ENCODE data around the gene KRT71. TPM values are rescaled to one million over a fixed set of nuclear protein-coding genes. Genes with fewer than 3 reads are reported as not detected.

The KRT71 gene
- total and polyA plus RNA-seq, 5 experiments from 2014 or later = not detected

DNA sequence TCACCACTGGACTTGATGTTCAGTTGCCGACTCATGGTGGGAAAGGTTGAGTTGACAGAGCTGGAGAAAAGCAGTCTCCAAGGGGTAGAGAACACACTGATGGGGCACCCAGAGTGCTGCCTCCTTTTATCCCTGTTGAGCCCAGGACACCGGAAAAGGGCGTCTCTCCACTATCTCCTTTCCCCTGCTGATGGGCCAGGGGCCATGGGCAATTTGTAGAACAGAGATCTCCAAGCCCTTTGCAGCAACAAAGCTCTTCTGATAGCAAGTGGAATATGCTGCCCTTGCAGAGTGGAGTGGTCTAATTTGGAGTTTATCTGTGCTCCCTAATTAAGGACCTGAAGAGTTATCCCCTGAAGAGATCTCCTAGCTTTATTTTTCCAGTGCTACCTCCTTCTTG, 20.8 kb upstream of the KRT71 start, which contains the start of gene KRT74:
Gene KRT74 (minus strand): TSS at position 101 of the 400 bp plus-strand sequence. CDS start 66 bp downstream, at position 35.
- DNase-seq (no peak), ATAC-seq (no peak)
- POLR2A ChIA-PET = no interaction called here
- H3K4me1 Mint-ChIP-seq = peaks cover 0 to 18% (median 4%) of the 10 kb centered on the region in 4 donors
- no peaks in the 10 kb centered on the region for H3K36me3 Mint-ChIP-seq
- no peak within 1 kb of the TSS for H3K4me3 Mint-ChIP-seq
- peaks cover 0 to 1% (median 0%) of the 10 kb centered on the region in 9 donors for H3K9me3 Mint-ChIP-seq
- peaks cover 0 to 24% (median 2%) of the 10 kb centered on the region in 5 donors for H3K27me3 Mint-ChIP-seq
- peak within 1 kb of the TSS in 1 of 10 donors; percentile 14 for H3K27ac Mint-ChIP-seq

DNA sequence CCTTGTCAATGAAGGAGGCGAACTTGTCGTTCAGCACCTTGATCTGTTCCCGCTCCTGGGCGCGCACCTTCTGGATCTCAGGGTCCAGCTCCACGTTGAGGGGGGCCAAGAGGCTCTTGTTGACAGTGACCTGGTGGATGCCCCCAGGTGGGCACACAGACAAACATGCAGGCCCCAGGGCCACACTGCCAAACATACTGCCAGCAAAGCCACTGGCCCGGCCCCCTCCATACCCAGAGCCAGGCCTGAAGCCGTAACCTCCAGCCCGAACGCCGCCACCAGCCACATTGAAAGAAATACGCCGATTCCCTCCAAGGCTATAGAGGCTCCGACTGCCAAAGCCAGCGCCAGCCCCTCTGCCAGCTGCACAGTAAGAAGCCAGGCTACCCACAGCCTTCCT, 20.4 kb upstream of the KRT71 start:
- POLR2A ChIA-PET = no interaction called here
- no peak for ATAC-seq
- H3K4me1 Mint-ChIP-seq = peaks cover 0 to 18% (median 4%) of the 10 kb centered on the region in 4 donors
- peaks cover 0 to 1% (median 0%) of the 10 kb centered on the region in 9 donors for H3K9me3 Mint-ChIP-seq
- no peaks in the 10 kb centered on the region for H3K36me3 Mint-ChIP-seq
- no peak for DNase-seq
- H3K27ac Mint-ChIP-seq = no peak overlapping the region
- peaks cover 0 to 28% (median 2%) of the 10 kb centered on the region in 5 donors for H3K27me3 Mint-ChIP-seq
- H3K4me3 Mint-ChIP-seq = no peak overlapping the region

DNA sequence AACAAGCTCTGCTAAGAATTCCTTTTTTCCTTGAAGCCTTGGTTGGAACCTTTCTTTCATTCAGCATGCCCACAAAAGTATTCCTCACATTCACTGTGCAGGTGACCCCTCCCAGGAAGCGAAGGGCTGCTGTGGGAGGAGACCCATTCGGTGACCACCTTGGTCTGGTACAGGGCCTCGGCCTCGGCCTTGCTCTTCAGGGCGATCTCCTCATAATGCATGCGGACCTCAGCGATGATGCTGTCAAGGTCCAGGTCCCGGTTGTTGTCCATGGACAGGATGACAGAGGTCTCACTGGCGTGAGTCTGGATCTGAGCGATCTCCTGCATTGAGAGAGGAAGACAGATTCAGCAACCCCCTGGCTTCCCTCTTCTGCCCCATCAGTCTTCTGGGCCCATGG, 17.6 kb upstream of the KRT71 start:
- H3K9me3 Mint-ChIP-seq = peaks cover 0 to 1% (median 0%) of the 10 kb centered on the region in 9 donors
- no peak overlapping the region for H3K27ac Mint-ChIP-seq
- peaks cover 2 to 43% (median 10%) of the 10 kb centered on the region in 5 donors for H3K27me3 Mint-ChIP-seq
- H3K4me3 Mint-ChIP-seq = no peak overlapping the region
- H3K36me3 Mint-ChIP-seq = no peaks in the 10 kb centered on the region
- ATAC-seq (no peak), DNase-seq (no peak)
- POLR2A ChIA-PET = no interaction called here
- H3K4me1 Mint-ChIP-seq = peaks cover 0 to 25% (median 6%) of the 10 kb centered on the region in 4 donors

DNA sequence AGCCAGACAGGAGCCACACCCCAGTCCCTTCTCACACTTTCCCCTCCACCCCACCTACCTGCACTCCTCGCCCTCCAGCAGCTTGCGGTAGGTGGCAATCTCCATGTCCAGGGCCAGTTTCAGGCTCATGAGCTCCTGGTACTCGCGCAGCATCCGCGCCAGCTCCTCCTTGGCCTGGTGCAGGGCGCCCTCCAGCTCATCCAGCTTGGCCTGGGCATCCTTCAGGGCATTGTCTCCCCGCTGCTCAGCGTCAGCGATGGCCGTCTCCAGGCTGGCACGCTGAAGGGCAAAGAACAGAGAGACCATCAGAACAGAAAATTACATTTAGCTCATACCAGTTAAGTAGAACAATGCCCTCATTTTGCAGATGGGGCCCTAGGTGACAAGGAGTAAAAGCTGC, 15.2 kb upstream of the KRT71 start:
- no peak for ATAC-seq
- no peaks in the 10 kb centered on the region for H3K36me3 Mint-ChIP-seq

DNA sequence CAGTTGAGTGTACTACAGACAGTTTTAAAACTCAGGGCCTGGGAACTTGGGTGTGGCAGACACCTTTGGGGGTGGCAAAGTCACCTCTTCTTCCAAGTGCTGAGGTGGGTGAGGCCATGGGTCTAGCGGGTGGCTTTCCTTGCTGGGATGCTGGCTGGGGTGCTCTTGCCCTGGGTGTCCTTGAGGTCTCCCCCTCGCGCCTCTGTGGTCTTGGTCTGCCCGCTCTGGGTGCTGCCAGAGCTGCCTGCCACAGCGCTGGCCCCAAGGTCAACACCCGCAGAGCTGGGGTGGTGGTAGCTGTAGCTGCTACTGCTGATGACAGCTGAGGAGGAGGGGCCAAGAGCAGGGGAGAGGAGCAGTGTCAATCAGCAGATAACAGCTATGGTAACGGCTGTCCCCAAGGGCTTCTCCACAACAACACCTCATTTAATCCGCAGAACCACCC, 13.9 kb upstream of the KRT71 start:
- H3K27me3 Mint-ChIP-seq = peaks cover 2 to 36% (median 16%) of the 10 kb centered on the region in 5 donors
- H3K36me3 Mint-ChIP-seq = no peaks in the 10 kb centered on the region
- H3K27ac Mint-ChIP-seq = peak overlapping the region in 4 of 10 donors; percentile 23 to 87 (median 72)
- no peaks in the 10 kb centered on the region for H3K9me3 Mint-ChIP-seq
- peaks cover 0 to 14% (median 2%) of the 10 kb centered on the region in 4 donors for H3K4me1 Mint-ChIP-seq
- H3K4me3 Mint-ChIP-seq = peak overlapping the region in 1 of 10 donors; percentile 58
- POLR2A ChIA-PET = interaction anchor here (0.8 kb wide), 1 partner anchor 8 kb away, joined by 3 read pairs; no protein-coding TSS in a partner anchor
- no peak for ATAC-seq
- peak in 3 of 10 donors; percentile 19 to 72 (median 41) for DNase-seq

More for the DNA sequence above, 15.2 kb upstream of the KRT71 start:
- peak overlapping the region in 1 of 10 donors; percentile 86 for H3K27ac Mint-ChIP-seq
- peaks cover 2 to 46% (median 16%) of the 10 kb centered on the region in 5 donors for H3K27me3 Mint-ChIP-seq
- DNase-seq = no peak
- POLR2A ChIA-PET = no interaction called here
- H3K4me1 Mint-ChIP-seq = peaks cover 0 to 14% (median 2%) of the 10 kb centered on the region in 4 donors
- peaks cover 0 to 1% (median 0%) of the 10 kb centered on the region in 9 donors for H3K9me3 Mint-ChIP-seq
- no peak overlapping the region for H3K4me3 Mint-ChIP-seq

DNA sequence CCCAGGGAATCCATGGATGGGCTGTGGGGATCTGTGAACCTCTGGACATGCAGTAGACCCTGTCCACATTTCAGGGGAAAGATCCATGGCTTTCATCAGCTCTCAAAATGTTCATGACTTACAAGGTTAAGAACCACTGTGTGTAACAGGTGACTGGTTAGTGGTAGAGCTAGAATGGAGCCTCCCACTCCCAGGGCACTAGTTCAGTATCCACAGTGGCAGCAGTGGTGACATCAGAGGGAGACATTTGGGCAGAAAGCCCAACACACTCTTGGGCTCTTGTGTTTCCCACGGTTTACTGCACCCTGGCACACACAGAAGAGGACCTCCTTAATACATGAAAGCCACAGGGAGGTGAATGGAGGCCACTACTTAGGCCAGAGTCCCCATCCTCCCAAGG, 11.6 kb upstream of the KRT71 start:
- no peak for DNase-seq

DNA sequence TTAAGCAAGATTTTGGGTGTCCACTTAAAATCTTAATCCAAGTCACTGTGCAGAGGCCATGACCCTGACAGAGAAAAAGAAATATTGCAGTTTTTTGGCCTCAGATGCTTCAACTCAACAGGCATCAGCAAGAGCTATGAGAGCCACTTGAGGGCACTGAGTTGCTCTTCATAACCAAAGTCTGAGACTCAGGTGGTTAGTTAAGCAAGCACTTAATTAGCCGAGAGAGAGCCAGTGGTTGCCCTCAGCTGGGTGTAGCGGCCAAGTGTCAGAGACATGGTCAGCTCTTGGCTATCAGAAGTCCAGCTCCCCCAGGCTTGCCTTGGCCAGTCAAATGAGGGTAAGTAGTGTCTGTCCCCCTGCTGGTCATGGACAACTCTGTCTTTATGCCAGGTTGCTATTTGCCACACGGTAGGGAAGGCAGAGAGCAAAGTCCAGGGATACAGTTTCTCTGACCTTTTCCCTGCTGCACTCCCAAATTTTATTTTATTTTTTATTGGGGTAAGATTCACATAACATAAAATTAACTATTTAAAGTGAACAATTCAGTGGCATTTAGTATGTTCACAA, 9.0 kb upstream of the KRT71 start:
- POLR2A ChIA-PET = no interaction called here
- Mint-ChIP-seq H3K27me3 (peaks cover 3 to 51% (median 26%) of the 10 kb centered on the region in 5 donors), H3K27ac (no peak overlapping the region)

More for the DNA sequence above, 11.6 kb upstream of the KRT71 start:
- no peak overlapping the region for H3K4me3 Mint-ChIP-seq
- no peaks in the 10 kb centered on the region for H3K36me3 Mint-ChIP-seq
- H3K27me3 Mint-ChIP-seq = peaks cover 3 to 43% (median 23%) of the 10 kb centered on the region in 5 donors
- POLR2A ChIA-PET = no interaction called here
- H3K4me1 Mint-ChIP-seq = peaks cover 0 to 22% (median 5%) of the 10 kb centered on the region in 4 donors
- ATAC-seq = no peak
- H3K27ac Mint-ChIP-seq = peak overlapping the region in 1 of 10 donors; percentile 31
- no peaks in the 10 kb centered on the region for H3K9me3 Mint-ChIP-seq

DNA sequence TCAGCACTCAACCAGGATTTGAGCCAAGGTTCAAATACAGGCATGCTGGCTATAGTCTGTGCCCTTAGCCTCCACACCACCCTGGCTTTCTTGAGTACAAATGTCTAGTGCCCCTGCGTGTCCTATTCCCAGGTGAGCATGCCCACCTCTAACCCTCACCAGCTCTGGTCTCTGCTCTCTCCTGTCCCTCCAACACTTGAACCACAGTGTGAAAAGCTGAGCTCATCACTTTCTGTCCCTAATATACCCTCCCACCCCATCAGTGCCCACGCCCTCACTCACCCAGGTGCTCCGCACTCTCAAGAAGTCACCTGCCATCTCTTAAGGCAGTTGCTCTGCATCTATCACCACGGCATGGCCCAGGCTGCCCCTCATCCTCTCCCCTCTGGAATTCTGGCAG, 7.0 kb upstream of the KRT71 start:
- H3K4me1 Mint-ChIP-seq = peaks cover 0 to 45% (median 6%) of the 10 kb centered on the region in 4 donors
- H3K4me3 Mint-ChIP-seq = no peak overlapping the region
- POLR2A ChIA-PET = no interaction called here

More for the DNA sequence above, 9.0 kb upstream of the KRT71 start:
- no peaks in the 10 kb centered on the region for H3K9me3 Mint-ChIP-seq
- H3K4me3 Mint-ChIP-seq = no peak overlapping the region
- ATAC-seq (no peak), DNase-seq (no peak)
- H3K4me1 Mint-ChIP-seq = peaks cover 0 to 30% (median 6%) of the 10 kb centered on the region in 4 donors
- H3K36me3 Mint-ChIP-seq = no peaks in the 10 kb centered on the region

DNA sequence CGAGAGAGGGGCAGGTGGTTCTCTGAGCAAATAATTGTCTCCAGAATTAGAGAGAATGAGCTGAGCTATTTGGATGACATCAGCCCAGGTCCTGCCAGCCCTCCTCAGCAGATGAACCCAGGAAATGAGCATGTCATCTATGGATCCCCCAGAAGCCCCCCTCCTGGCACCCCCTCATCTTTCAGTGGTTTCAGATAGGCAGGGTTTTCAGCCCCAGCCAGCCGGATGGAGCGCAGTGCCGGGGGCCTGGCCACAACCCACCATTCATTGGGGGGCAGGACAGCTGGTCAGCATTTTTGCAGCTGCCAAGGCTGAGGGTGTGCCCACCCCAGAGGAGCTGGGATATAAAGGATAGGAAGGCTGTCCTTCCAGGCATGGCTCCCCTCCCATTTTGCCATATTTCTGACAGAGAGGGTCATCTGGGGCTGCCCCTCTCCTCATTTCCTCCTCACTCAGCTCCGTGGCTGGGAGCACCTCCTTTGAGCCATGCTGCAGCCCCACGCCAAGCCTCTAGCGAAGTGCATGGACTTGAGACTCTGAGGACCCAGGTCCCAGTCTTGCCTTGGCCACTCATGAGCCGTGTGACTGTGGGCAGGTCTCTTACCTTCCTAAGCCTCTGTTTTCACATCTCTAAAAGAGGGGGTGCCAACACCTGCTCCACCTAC, 6.0 kb upstream of the KRT71 start:
- Mint-ChIP-seq H3K4me3 (peak overlapping the region in 1 of 10 donors; percentile 81), H3K9me3 (no peaks in the 10 kb centered on the region), H3K27ac (peak overlapping the region in 3 of 10 donors; percentile 10 to 91 (median 22)), H3K36me3 (no peaks in the 10 kb centered on the region), H3K4me1 (peaks cover 0 to 47% (median 6%) of the 10 kb centered on the region in 4 donors), H3K27me3 (peaks cover 3 to 56% (median 19%) of the 10 kb centered on the region in 5 donors)
- DNase-seq (peak in 1 of 10 donors; percentile 22), ATAC-seq (no peak)
- POLR2A ChIA-PET = no interaction called here

More for the DNA sequence above, 7.0 kb upstream of the KRT71 start:
- DNase-seq = no peak
- Mint-ChIP-seq H3K27ac (peak overlapping the region in 1 of 10 donors; percentile 55), H3K9me3 (no peaks in the 10 kb centered on the region), H3K27me3 (peaks cover 3 to 47% (median 21%) of the 10 kb centered on the region in 5 donors), H3K36me3 (no peaks in the 10 kb centered on the region)
- ATAC-seq = no peak

DNA sequence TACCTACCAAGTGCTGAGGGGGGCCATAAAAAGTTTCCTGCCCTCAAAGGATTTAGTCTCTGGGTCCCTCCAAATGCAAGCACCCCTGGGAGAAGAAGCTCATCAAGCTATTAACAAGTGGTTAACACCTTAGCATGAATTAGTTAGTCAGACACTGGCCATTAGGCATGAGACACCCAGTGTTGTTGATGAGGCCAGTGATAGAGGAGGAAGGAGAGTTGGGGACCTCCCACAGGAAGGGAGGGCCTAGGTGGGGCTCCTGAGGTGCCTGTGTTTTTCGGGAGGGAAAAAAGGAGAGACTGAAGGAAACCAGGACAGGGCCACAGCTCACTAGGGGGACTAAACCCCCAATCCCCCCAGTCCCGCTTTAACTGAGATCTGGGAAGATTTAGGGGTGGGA, 4.5 kb upstream of the KRT71 start:
- DNase-seq (no peak), ATAC-seq (no peak)
- Mint-ChIP-seq H3K4me3 (peak overlapping the region in 2 of 10 donors; percentile 32 to 52), H3K36me3 (no peaks in the 10 kb centered on the region), H3K27me3 (peaks cover 1 to 56% (median 16%) of the 10 kb centered on the region in 5 donors), H3K9me3 (no peaks in the 10 kb centered on the region), H3K27ac (peak overlapping the region in 1 of 10 donors; percentile 68), H3K4me1 (peaks cover 0 to 47% (median 6%) of the 10 kb centered on the region in 4 donors)
- POLR2A ChIA-PET = no interaction called here

DNA sequence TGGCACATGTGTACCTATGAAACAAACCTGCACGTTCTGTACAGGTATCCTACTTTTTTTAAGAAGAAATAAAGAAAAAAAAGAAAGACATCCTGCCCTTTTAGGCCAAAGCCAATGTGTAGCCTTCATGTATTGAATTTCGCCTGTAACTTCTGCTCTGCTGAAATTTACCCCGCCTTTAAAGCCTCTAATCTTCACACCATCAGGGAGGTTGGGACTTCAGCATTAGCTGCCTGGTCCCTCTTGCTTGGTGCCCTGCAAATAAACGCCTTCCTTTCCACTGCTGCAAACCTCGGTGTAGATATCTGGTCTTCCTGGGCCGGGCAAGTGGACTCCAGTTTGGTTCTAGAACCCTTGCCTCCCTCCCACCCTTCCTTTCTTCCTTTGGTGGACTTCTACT, 2.6 kb upstream of the KRT71 start:
- Mint-ChIP-seq H3K9me3 (no peaks in the 10 kb centered on the region), H3K27ac (peak overlapping the region in 4 of 10 donors; percentile 24 to 88 (median 66)), H3K4me1 (peaks cover 0 to 46% (median 5%) of the 10 kb centered on the region in 4 donors), H3K4me3 (peak overlapping the region in 1 of 10 donors; percentile 12), H3K36me3 (no peaks in the 10 kb centered on the region), H3K27me3 (peaks cover 1 to 62% (median 15%) of the 10 kb centered on the region in 5 donors)
- DNase-seq = no peak
- POLR2A ChIA-PET = no interaction called here
- no peak for ATAC-seq

DNA sequence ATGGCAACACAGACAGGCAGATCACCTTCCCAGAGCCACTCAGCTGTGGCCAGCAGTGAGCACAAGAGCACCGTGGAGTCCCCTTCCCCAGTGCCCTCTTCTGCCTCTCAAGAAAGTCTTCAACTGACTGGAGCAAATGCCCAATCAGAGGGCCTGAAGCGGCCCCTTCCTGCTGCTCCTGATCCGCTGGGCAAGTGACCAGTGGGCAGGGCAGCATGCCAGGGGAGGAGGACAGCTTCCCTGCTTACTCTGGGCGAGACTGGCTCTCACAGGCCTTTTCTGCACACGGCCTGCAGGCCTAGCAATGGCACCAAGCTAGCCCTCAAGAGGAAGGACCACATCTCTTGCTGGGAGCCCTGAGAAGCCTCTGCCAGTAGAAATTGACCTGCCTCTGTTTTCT, 890 bp downstream of the KRT71 start:
- peaks cover 1 to 49% (median 3%) of the 10 kb centered on the region in 5 donors for H3K27me3 Mint-ChIP-seq
- peaks cover 2 to 22% (median 5%) of the 10 kb centered on the region in 4 donors for H3K4me1 Mint-ChIP-seq
- H3K4me3 Mint-ChIP-seq = no peak overlapping the region
- no peaks in the 10 kb centered on the region for H3K9me3 Mint-ChIP-seq
- no peaks in the 10 kb centered on the region for H3K36me3 Mint-ChIP-seq
- DNase-seq = no peak
- POLR2A ChIA-PET = no interaction called here
- no peak for ATAC-seq
- H3K27ac Mint-ChIP-seq = no peak overlapping the region
